Astrocyte (in vitro differentiated cells and primary cell): ENCODE data around the gene CAPG. TPM values are rescaled to one million over a fixed set of nuclear protein-coding genes. Genes with fewer than 3 reads are reported as not detected.

ENCODE experiments used
- DNase-seq: peaks from one replicate; pipeline ENCODE4 v3.0.0-alpha.2; 2010; ENCODE audit warnings: low read depth
- FAIRE-seq: peaks from 2 replicates; lab custom pipeline; 2011; peaks lifted over from hg19 to GRCh38; lab: Jason Lieb, UNC
- H2AFZ ChIP-seq: 2 replicates; pipeline ENCODE4 v1.6.0; 2012; ENCODE audit warnings: low read depth, low read length, inconsistent platforms
- H3K27ac ChIP-seq: 2 replicates; pipeline ENCODE4 v1.5.1; 2011; ENCODE audit warnings: low read depth, low read length, inconsistent platforms
- H3K27me3 ChIP-seq: 2 replicates; pipeline ENCODE4 v1.6.0; 2011; ENCODE audit warnings: low read length, inconsistent platforms; ENCODE audit not compliant: insufficient read depth
- H3K36me3 ChIP-seq: 2 replicates; pipeline ENCODE4 v1.5.1; 2011; ENCODE audit warnings: low read length, inconsistent platforms; ENCODE audit not compliant: insufficient read depth
- H3K4me1 ChIP-seq: 2 replicates; pipeline ENCODE4 v1.5.1; 2011; ENCODE audit warnings: low read length, inconsistent platforms; ENCODE audit not compliant: insufficient read depth
- H3K4me2 ChIP-seq: 2 replicates; pipeline ENCODE4 v1.6.0; 2012; ENCODE audit warnings: low read length, inconsistent platforms
- H3K4me3 ChIP-seq: 2 replicates; pipeline ENCODE4 v1.5.1; 2011; ENCODE audit warnings: low read depth, mild to moderate bottlenecking, low read length, inconsistent platforms; ENCODE audit not compliant: insufficient read depth
- H3K79me2 ChIP-seq: 2 replicates; pipeline ENCODE4 v1.6.0; 2012; ENCODE audit warnings: mild to moderate bottlenecking, low read length, inconsistent platforms; ENCODE audit not compliant: insufficient read depth
- H3K9ac ChIP-seq: 2 replicates; pipeline ENCODE4 v1.6.0; 2012; ENCODE audit warnings: mild to moderate bottlenecking, low read length, inconsistent platforms
- H3K9me3 ChIP-seq: 2 replicates; pipeline ENCODE4 v1.5.1; 2012; ENCODE audit warnings: low read depth, mild to moderate bottlenecking, low read length, inconsistent platforms; ENCODE audit not compliant: insufficient read depth
- H4K20me1 ChIP-seq: 2 replicates; pipeline ENCODE4 v1.6.0; 2012; ENCODE audit warnings: low read length, inconsistent platforms; ENCODE audit not compliant: insufficient read depth
- H3K27ac Mint-ChIP-seq: one replicate; pipeline ENCODE4 v1.8.0; 2021; ENCODE audit warnings: mild to moderate bottlenecking, mixed read lengths; ENCODE audit not compliant: unreplicated experiment
- H3K27me3 Mint-ChIP-seq: one replicate; pipeline ENCODE4 v1.8.0; 2021; ENCODE audit warnings: low read depth, mixed read lengths; ENCODE audit not compliant: unreplicated experiment
- H3K36me3 Mint-ChIP-seq: one replicate; pipeline ENCODE4 v1.8.0; 2021; ENCODE audit warnings: low read depth, mixed read lengths; ENCODE audit not compliant: unreplicated experiment
- H3K4me1 Mint-ChIP-seq: one replicate; pipeline ENCODE4 v1.8.0; 2021; ENCODE audit warnings: low read depth, mixed read lengths; ENCODE audit not compliant: unreplicated experiment
- H3K4me3 Mint-ChIP-seq: one replicate; pipeline ENCODE4 v1.8.0; 2021; ENCODE audit warnings: mild to moderate bottlenecking, moderate library complexity, mixed read lengths; ENCODE audit not compliant: unreplicated experiment
- H3K9me3 Mint-ChIP-seq: one replicate; pipeline ENCODE4 v1.8.0; 2021; ENCODE audit warnings: mild to moderate bottlenecking, mixed read lengths; ENCODE audit not compliant: unreplicated experiment
- CTCF ChIP-seq: IDR thresholded peaks from 2 replicates; pipeline ENCODE4 v1.5.1; 2011; ENCODE audit warnings: low read depth, mild to moderate bottlenecking, inconsistent platforms, low read length, moderate library complexity; ENCODE audit not compliant: insufficient read depth
- EZH2 ChIP-seq: IDR thresholded peaks from 2 replicates; pipeline ENCODE4 v1.6.1; 2012; ENCODE audit warnings: mild to moderate bottlenecking, low read length, inconsistent platforms; ENCODE audit not compliant: insufficient read depth
- total RNA-seq: library from RNA; stranded (reverse); gene quantifications from 2 replicates; pipeline ENCODE4 v1.2.1, GENCODE V29; 2021

CAPG gene
- total RNA-seq, 1 donor from 2014 or later: 68.2 TPM

- Histone ChIP-seq H2AFZ (peak overlapping the region; percentile 79), H3K4me2 (peak overlapping the region; percentile 94), H3K9me3 (no peaks in the 10 kb centered on the region), H3K27ac (peak overlapping the region; percentile 47), H3K79me2 (no peaks in the 10 kb centered on the region), H3K4me3 (no peak overlapping the region), H3K36me3 (no peaks in the 10 kb centered on the region), H3K27me3 (no peaks in the 10 kb centered on the region), H3K9ac (peak overlapping the region; percentile 86), H3K4me1 (peaks cover 29% of the 10 kb centered on the region), H4K20me1 (no peaks in the 10 kb centered on the region)
- peak overlapping the region; percentile 72 for H3K27ac Mint-ChIP-seq
- H3K9me3 Mint-ChIP-seq: no peaks in the 10 kb centered on the region
- no peak for FAIRE-seq
- H3K36me3 Mint-ChIP-seq: peaks cover 2% of the 10 kb centered on the region
- no peak for DNase-seq
- H3K27me3 Mint-ChIP-seq: peaks cover 11% of the 10 kb centered on the region
- peak overlapping the region; percentile 72 for H3K4me3 Mint-ChIP-seq
- TF ChIP-seq EZH2 (no peak), CTCF (no peak)
- H3K4me1 Mint-ChIP-seq: peaks cover 5% of the 10 kb centered on the region
Observed at GRCh38 chr2:85436836-85437487, 26.8 kb upstream of the CAPG start.

DNA sequence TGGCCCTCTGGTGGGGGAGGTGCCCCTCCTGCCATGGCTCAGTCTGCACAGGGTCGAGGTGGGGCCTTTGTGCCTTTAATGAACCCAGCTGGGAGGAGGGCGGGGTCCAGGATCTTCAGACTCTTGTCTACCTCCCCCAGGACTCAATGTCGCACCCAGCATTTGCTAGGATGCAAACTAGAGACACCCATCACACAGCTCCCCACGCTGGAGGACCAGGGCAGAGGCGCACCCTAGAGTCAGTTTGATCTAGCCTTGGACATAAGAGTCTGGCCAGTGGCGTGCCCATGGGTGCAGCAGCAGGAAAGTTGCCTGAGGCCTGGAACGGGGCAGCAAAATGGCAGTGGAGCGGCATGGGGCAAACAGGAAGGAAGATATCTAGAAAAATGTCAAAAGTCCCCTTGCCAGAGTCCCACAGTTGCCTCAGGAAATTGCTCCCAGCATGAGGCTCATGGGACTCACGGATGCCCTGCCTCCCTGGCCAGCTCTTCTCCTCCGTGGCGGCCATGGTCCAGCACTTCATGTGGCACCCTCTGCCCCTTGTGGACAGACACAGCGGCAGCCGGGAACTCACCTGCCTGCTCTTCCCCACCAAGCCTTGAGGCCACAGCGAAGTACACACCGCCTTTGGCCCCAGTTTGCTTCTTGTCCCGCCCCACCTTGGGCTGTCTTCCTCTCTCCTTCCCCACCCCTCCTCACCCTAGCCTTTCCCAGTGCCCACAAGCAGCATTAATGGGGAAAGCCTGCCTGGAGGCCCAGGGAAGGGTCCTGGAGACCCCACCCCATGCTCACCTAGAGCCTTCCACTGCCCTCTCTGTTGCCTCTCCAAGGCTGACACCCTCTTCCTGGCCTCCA lies 26.0 kb upstream of the CAPG start:
- H3K4me1 Mint-ChIP-seq: peaks cover 9% of the 10 kb centered on the region
- no peaks in the 10 kb centered on the region for H3K36me3 ChIP-seq
- peaks cover 29% of the 10 kb centered on the region for H3K4me1 ChIP-seq
- no peaks in the 10 kb centered on the region for H3K27me3 ChIP-seq
- no peak overlapping the region for H3K9ac ChIP-seq
- TF ChIP-seq EZH2: no peak
- TF ChIP-seq CTCF: no peak
- DNase-seq (no peak), FAIRE-seq (no peak)
- no peaks in the 10 kb centered on the region for H3K9me3 ChIP-seq
- H2AFZ ChIP-seq: no peak overlapping the region
- H3K36me3 Mint-ChIP-seq: peaks cover 2% of the 10 kb centered on the region
- H3K4me3 Mint-ChIP-seq: no peak overlapping the region
- H3K27me3 Mint-ChIP-seq: peaks cover 11% of the 10 kb centered on the region
- H3K9me3 Mint-ChIP-seq: no peaks in the 10 kb centered on the region
- no peaks in the 10 kb centered on the region for H3K79me2 ChIP-seq
- peak overlapping the region; percentile 34 for H3K27ac Mint-ChIP-seq
- H3K4me2 ChIP-seq: no peak overlapping the region
- no peak overlapping the region for H3K27ac ChIP-seq
- H4K20me1 ChIP-seq: no peaks in the 10 kb centered on the region
- no peak overlapping the region for H3K4me3 ChIP-seq
